H9 (cell line): ENCODE data around the gene KCNIP4. TPM values are rescaled to one million over a fixed set of nuclear protein-coding genes. Genes with fewer than 3 reads are reported as not detected.
A peak's percentile ranks its signal among the peaks of the same experiment; 100 is the strongest.

ENCODE experiments used
- DNase-seq: peaks from one replicate; pipeline ENCODE4 v3.0.0-alpha.2; 2017
- H2AFZ ChIP-seq: one replicate; pipeline ENCODE4 v1.6.1; 2013; ENCODE audit warnings: mild to moderate bottlenecking, low read length, control low read depth, moderate library complexity
- H2AK5ac ChIP-seq: 2 replicates; pipeline ENCODE4 v1.6.1; 2013; ENCODE audit warnings: low read length, control low read depth, mixed read lengths; ENCODE audit not compliant: insufficient read length
- H2BK120ac ChIP-seq: one replicate; pipeline ENCODE4 v1.6.1; 2013; ENCODE audit warnings: low read depth, mild to moderate bottlenecking, low read length, control low read depth, inconsistent platforms; ENCODE audit not compliant: poor library complexity, severe bottlenecking
- H2BK12ac ChIP-seq: 2 replicates; pipeline ENCODE4 v1.6.1; 2013; ENCODE audit warnings: low read length, control low read depth, mixed read lengths, low read depth; ENCODE audit not compliant: insufficient read length
- H2BK15ac ChIP-seq: 2 replicates; pipeline ENCODE4 v1.6.1; 2013; ENCODE audit warnings: low read depth, low read length, control low read depth
- H2BK20ac ChIP-seq: one replicate; pipeline ENCODE4 v1.6.1; 2013; ENCODE audit warnings: low read depth, mild to moderate bottlenecking, low read length, control low read depth, inconsistent platforms; ENCODE audit not compliant: poor library complexity, severe bottlenecking
- H2BK5ac ChIP-seq: 2 replicates; pipeline ENCODE4 v1.6.1; 2013; ENCODE audit warnings: low read length, control low read depth, mixed read lengths; ENCODE audit not compliant: insufficient read length
- H3K14ac ChIP-seq: 2 replicates; pipeline ENCODE4 v1.6.1; 2013; ENCODE audit warnings: low read length, control low read depth; ENCODE audit not compliant: insufficient read depth
- H3K18ac ChIP-seq: 2 replicates; pipeline ENCODE4 v1.6.1; 2013; ENCODE audit warnings: low read depth, mild to moderate bottlenecking, mixed read lengths, low read length, control low read depth; ENCODE audit not compliant: insufficient read length
- H3K23ac ChIP-seq: 2 replicates; pipeline ENCODE4 v1.6.1; 2013; ENCODE audit warnings: low read length, control low read depth, mixed read lengths, low read depth; ENCODE audit not compliant: insufficient read length
- H3K23me2 ChIP-seq: 2 replicates; pipeline ENCODE4 v1.6.1; 2013; ENCODE audit warnings: low read depth, mild to moderate bottlenecking, mixed read lengths, low read length, control low read depth; ENCODE audit not compliant: insufficient read length, poor library complexity, severe bottlenecking
- H3K27ac ChIP-seq: 2 replicates; pipeline ENCODE4 v1.5.1; 2013; ENCODE audit warnings: low read length, control low read depth, mixed read lengths, low read depth; ENCODE audit not compliant: insufficient read length
- H3K27me3 ChIP-seq: 2 replicates; pipeline ENCODE4 v1.6.1; 2013; ENCODE audit warnings: low read length, control low read depth, inconsistent platforms; ENCODE audit not compliant: insufficient read depth
- H3K4ac ChIP-seq: 2 replicates; pipeline ENCODE4 v1.6.1; 2013; ENCODE audit warnings: low read depth, mild to moderate bottlenecking, control low read depth, inconsistent platforms, low read length, moderate library complexity
- H3K4me1 ChIP-seq: 2 replicates; pipeline ENCODE4 v1.6.1; 2013; ENCODE audit warnings: low read length, control low read depth, inconsistent platforms; ENCODE audit not compliant: insufficient read depth
- H3K4me2 ChIP-seq: 2 replicates; pipeline ENCODE4 v1.6.1; 2013; ENCODE audit warnings: low read length, control low read depth, mixed read lengths; ENCODE audit not compliant: insufficient read length, insufficient read depth
- H3K56ac ChIP-seq: 2 replicates; pipeline ENCODE4 v1.6.1; 2013; ENCODE audit warnings: low read depth, mild to moderate bottlenecking, mixed read lengths, low read length, control low read depth; ENCODE audit not compliant: insufficient read length
- H3K79me1 ChIP-seq: 2 replicates; pipeline ENCODE4 v1.6.1; 2013; ENCODE audit warnings: low read depth, mild to moderate bottlenecking, moderate library complexity, low read length, control low read depth, inconsistent platforms; ENCODE audit not compliant: insufficient read depth, poor library complexity, severe bottlenecking
- H3K79me2 ChIP-seq: 2 replicates; pipeline ENCODE4 v1.6.1; 2013; ENCODE audit warnings: low read length, control low read depth, inconsistent platforms; ENCODE audit not compliant: insufficient read depth
- H3K9ac ChIP-seq: 2 replicates; pipeline ENCODE4 v1.6.1; 2013; ENCODE audit warnings: low read length, control low read depth, mixed read lengths; ENCODE audit not compliant: insufficient read length; ENCODE audit errors: extremely low read depth
- H3K9me3 ChIP-seq: one replicate; pipeline ENCODE4 v1.6.1; 2013; ENCODE audit warnings: low read depth, low read length, inconsistent platforms; ENCODE audit not compliant: control insufficient read depth
- H3T11ph ChIP-seq: one replicate; pipeline ENCODE4 v1.6.1; 2013; ENCODE audit warnings: mild to moderate bottlenecking, low read length, control low read depth, inconsistent platforms
- H4K20me1 ChIP-seq: one replicate; pipeline ENCODE4 v1.6.1; 2013; ENCODE audit not compliant: control insufficient read depth, insufficient read length, insufficient read depth
- H4K5ac ChIP-seq: 2 replicates; pipeline ENCODE4 v1.6.1; 2013; ENCODE audit warnings: low read depth, mild to moderate bottlenecking, mixed read lengths, low read length, control low read depth; ENCODE audit not compliant: insufficient read length
- H4K8ac ChIP-seq: replicated peaks from 2 replicates; pipeline ENCODE4 v1.6.1; 2013; ENCODE audit warnings: low read length, control low read depth, mixed read lengths, low read depth; ENCODE audit not compliant: insufficient read length
- H4K91ac ChIP-seq: 2 replicates; pipeline ENCODE4 v1.6.1; 2013; ENCODE audit warnings: low read depth, mild to moderate bottlenecking, moderate library complexity, mixed read lengths, low read length, control low read depth; ENCODE audit not compliant: insufficient read length
- H3K27ac Mint-ChIP-seq, 3 experiments: 2 replicates in 2 of 3; 3 replicates in 1 of 3; pipeline ENCODE4 v1.8.0; 2020 to 2021; ENCODE audit warnings: mixed read lengths in 3 of 3, mild to moderate bottlenecking in 1 of 3, moderate library complexity in 1 of 3
- H3K27me3 Mint-ChIP-seq: 2 replicates; pipeline ENCODE4 v1.8.0; 2021; ENCODE audit warnings: low read depth, mild to moderate bottlenecking, moderate library complexity, mixed read lengths
- H3K36me3 Mint-ChIP-seq, 3 experiments: 2 replicates in 2 of 3; 3 replicates in 1 of 3; pipeline ENCODE4 v1.8.0; 2020 to 2021; ENCODE audit warnings: low read depth in 3 of 3, mixed read lengths in 3 of 3; ENCODE audit not compliant: insufficient read depth in 1 of 3
- H3K4me1 Mint-ChIP-seq, 2 experiments: 2 replicates each; pipeline ENCODE4 v1.8.0; 2020; ENCODE audit warnings: mixed read lengths in 2 of 2
- H3K4me3 Mint-ChIP-seq, 2 experiments: 2 replicates in 1 of 2; 3 replicates in 1 of 2; pipeline ENCODE4 v1.8.0; 2020 to 2021; ENCODE audit warnings: mild to moderate bottlenecking in 2 of 2, mixed read lengths in 2 of 2, moderate library complexity in 1 of 2
- H3K9me3 Mint-ChIP-seq, 2 experiments: 2 replicates in 1 of 2; 3 replicates in 1 of 2; pipeline ENCODE4 v1.8.0; 2020; ENCODE audit warnings: mild to moderate bottlenecking in 2 of 2, mixed read lengths in 2 of 2, moderate library complexity in 1 of 2
- CTCF ChIP-seq: fragments of 200-600 bp; sonication (generic); conservative IDR thresholded peaks from 3 replicates; pipeline ENCODE4 v1.8.0; 2021; ENCODE audit warnings: antibody characterized with exemption, mild to moderate bottlenecking
- WGBS: extraction: QIAGEN DNeasy Blood & Tissue Kit; methylation state at CpG from one replicate; pipeline ENCODE4 v1.1.7; 2013; ENCODE audit warnings: missing lambda C conversion rate, low lambda C conversion rate, mixed read lengths; ENCODE audit not compliant: insufficient read length; ENCODE audit errors: extremely low coverage; 5-methylcytosine and 5-hydroxymethylcytosine counted together
- total RNA-seq: library from RNA; stranded (reverse); gene quantifications from 2 replicates; pipeline ENCODE4 v1.2.1, GENCODE V29; 2021

KCNIP4 gene
- total RNA-seq, 1 experiment from 2014 or later = not detected

DNA sequence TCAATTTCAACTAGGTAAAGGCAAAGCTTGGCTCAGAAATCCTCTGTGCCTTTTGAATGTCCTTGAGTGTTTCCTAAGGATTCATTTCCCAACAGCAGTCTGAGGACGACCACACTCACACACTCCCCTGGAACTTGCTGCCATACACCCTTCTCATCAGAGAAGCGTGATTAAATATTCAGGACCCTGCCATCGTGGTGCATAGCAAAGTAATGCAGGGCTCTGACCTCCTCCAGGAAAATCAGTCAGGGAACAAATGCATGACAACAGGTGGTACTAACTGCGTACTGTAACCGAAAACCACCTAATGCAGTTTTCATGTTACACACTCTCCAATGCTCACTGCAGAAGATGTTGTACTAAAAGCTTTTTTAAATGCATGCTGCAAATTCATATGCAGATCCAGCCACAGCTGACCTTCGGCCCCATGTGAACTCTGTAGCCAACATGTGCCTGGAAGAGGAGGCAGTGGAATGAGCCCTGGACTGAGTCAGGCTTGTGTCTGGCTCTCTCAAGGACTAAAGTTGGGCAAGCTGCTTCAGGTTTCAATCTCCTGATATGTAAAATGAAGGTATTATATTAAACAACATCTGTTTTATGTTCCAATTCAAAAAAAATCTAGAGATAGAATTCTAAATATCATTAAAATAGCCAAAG is 238.3 kb downstream of the KCNIP4 start:
- Histone ChIP-seq H2BK120ac (no peak overlapping the region), H3K79me2 (no peaks in the 10 kb centered on the region), H2AFZ (no peak overlapping the region), H4K5ac (no peak overlapping the region), H4K8ac (no peak overlapping the region), H3K4ac (no peak overlapping the region), H3K14ac (peak overlapping the region; percentile 78; the same call in 1 of the 2 replicates), H3K4me1 (peaks cover 2% of the 10 kb centered on the region; the same call in 1 of the 2 replicates), H2BK5ac (no peak overlapping the region), H3K18ac (no peak overlapping the region), H3K9me3 (no peaks in the 10 kb centered on the region), H3K56ac (no peak overlapping the region), H3K27me3 (no peaks in the 10 kb centered on the region), H2AK5ac (no peak overlapping the region), H2BK12ac (no peak overlapping the region), H2BK20ac (no peak overlapping the region), H3K4me2 (peak overlapping the region; percentile 21), H3T11ph (no peak overlapping the region), H3K79me1 (no peaks in the 10 kb centered on the region), H4K20me1 (no peaks in the 10 kb centered on the region), H3K23me2 (no peaks in the 10 kb centered on the region), H4K91ac (no peak overlapping the region), H2BK15ac (no peak overlapping the region), H3K27ac (no peak overlapping the region), H3K9ac (no peak overlapping the region), H3K23ac (no peak overlapping the region)
- WGBS = no CpG with 5 or more reads among the region's 6 CpGs
- Mint-ChIP-seq H3K9me3 (no peaks in the 10 kb centered on the region), H3K27me3 (no peaks in the 10 kb centered on the region), H3K4me1 (peaks cover 12 to 13% of the 10 kb centered on the region in 2 experiments), H3K36me3 (no peaks in the 10 kb centered on the region), H3K27ac (peak overlapping the region in 1 of 3 experiments; percentile 49; a peak in 2 of 7 replicates), H3K4me3 (no peak overlapping the region)
- TF ChIP-seq CTCF = no peak
- DNase-seq = no peak
